HG03280 (cell line): ENCODE measurements around the gene LAIR2.
"Not testable (repeated sequence)": the region's sequence is repeated elsewhere in the genome, so short reads cannot be mapped to it uniquely, and the experiment has no call there.

Source experiments
- ATAC-seq: cut with Tn5 transposase; IDR thresholded peaks from one replicate; pipeline ENCODE4 v1.9.1; 2021; ENCODE audit warnings: mild to moderate bottlenecking, moderate library complexity; ENCODE audit not compliant: unreplicated experiment

The LAIR2 gene

DNA sequence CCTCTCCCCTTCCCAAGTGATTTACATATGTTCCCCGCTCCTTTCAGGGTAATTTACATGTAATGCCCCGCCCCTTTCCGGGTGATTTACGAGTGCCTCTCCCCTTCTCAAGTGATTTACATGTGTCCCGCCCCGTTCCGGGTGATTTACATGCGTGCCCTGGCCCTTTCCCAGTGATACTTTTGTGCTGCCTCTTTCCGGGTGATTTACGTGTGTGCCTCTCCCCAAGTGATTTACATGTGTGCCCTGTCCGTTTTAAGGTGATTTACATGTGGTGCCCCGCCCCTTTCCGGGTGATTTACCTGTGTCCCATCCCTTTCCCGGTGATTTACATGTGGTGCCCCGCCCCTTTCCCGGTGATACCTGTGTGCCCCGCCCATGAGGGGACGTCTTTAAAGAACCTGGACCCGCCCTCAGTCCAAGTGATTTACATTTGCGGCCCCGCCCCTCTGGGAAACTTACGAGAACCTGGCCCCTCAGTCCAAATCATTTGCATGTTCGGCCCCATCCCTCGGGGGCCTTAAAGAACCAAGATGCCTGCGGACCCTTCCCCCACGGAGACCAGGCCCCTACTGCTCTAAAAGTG lies 38.5 kb upstream of the LAIR2 start:
- ATAC-seq: peak; percentile 47

DNA sequence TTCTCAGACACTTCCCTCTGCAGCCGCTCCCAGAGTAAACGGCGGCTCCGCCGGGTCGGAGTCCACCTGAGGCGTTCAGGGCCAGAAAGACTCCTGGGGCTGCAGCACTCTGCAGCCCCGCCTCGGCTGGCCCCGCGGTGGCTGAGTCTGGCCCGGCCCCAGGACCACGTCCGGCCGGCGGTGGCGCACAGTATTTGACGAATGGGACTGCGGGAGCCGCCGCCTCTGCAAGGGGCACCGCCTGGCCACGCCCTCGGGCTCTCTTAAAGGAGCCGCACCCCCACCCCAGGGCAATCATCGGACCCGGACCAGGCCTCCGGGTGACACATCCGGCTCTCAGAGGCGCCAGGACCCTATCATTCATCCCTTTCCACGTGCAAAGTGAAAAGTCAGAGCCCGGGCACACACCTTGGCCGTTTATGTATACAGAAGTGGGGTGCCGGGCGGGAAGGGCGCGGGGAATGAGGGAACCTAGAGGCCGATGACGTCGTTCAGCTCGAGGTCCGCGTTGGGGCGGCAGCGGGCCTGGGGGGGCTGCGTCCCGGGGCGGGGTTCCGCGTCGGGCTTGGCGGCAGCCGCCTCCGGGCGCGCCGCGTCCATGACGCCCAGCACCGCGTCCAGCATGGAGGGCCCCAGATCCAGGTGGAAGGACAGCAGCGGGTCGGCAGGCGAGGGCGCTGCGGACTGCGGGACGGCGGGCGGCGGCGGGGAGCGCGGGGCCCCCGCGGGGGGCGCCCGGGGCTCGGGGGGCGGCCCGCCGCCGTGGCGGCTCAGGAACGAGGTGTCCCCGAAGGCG lies 37.8 kb upstream of the LAIR2 start:
- peak; percentile 47 for ATAC-seq

DNA sequence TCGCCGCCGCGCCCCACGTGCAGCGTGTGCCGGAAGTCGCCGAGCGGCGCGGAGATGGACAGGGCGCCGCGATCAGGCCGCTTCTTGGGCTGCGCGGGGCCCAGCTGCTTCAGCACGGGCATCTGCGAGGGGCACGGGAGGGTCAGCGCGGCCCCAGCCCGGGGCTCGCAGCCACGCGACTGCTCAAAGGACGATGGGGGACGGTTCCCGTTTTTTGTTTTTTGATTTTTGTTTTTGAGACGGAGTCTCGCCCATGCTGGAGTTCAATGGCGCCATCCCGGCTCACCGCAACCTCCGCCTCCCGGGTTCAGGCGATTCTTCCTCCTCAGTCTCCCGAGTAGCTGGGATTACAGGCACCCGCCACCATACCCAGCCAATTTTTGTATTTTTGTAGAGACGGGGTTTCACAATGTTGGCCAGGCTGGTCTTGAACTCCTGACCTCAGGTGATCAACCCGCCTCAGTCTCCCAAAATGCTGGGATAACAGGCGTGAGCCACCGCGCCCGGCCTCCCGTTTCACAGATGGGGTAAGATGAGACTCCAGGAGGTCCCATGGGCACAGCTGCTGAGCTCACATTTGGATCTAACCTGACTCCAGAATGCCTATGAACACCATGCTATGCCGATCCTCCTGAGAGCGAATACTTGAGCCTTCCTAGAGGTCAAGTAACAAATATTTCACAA lies 37.1 kb upstream of the LAIR2 start:
- no peak for ATAC-seq

DNA sequence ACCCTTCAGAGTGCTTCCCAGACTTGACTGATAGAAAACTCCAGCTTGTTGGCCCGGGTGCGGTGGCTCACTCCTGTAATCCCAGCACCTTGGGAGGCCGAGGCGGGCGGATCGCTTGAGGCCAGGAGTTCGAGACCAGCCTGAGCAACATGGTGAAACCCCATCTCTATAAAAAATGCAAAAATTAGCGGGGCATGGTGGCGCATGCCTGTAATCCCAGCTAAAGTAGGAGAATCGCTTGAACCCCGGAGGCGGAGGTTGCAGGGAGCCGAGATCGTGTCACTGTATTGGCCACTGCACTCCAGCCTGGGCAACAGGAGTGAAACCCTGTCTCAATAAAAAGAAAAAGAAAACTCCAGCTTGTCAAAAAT lies 36.5 kb upstream of the LAIR2 start:
- ATAC-seq: not testable (repeated sequence)

DNA sequence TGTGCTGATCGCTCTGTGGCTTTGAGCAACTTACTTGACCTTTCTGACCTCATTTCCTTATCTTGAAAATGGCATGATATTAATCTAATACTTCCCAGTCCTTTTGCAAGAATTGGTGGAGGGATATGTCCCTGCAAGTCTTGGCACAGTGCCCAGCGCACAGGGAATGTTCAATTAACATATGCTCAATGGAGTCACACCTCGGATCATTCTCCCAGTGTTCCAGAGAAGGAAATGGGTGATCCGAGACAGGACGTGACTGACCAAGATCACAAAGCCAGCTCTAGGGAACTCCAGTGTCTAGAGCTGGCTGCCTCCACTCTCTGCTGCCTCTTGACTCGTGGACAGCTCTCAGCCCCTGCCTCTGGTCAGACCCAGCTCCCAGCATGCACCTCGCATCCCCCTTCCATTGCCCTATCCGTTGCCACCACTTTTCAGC lies 33.1 kb upstream of the LAIR2 start:
- no peak for ATAC-seq

DNA sequence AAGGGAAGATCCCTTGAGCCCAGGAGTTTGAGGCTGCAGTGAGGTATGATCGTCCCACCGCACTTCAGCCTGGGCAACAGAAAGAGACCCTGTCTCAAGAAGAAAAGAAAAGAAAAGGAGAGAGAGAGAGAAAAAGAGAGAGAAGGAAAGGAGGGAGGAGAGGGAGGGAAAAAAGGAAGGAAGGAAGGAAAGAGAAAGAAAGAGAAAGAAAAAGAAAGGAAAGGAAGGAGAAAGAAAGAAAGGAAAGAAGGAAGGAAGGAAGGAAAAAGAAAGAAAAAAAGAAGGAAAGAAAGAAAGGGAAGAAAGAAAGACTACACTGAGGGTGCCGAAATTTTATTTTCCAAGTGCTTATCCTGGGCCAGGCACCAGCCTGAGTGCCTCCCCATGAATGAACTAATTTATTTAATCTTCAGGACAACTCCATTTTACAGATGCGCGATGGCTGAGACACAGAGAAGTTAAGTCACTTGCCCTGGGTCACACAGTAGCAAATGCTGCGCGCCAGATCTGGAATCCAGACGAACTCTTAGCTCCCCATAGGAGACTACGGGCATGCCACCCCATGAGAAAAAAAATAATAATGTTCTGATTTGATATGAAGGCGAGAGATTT lies 32.2 kb upstream of the LAIR2 start:
- ATAC-seq: no peak

DNA sequence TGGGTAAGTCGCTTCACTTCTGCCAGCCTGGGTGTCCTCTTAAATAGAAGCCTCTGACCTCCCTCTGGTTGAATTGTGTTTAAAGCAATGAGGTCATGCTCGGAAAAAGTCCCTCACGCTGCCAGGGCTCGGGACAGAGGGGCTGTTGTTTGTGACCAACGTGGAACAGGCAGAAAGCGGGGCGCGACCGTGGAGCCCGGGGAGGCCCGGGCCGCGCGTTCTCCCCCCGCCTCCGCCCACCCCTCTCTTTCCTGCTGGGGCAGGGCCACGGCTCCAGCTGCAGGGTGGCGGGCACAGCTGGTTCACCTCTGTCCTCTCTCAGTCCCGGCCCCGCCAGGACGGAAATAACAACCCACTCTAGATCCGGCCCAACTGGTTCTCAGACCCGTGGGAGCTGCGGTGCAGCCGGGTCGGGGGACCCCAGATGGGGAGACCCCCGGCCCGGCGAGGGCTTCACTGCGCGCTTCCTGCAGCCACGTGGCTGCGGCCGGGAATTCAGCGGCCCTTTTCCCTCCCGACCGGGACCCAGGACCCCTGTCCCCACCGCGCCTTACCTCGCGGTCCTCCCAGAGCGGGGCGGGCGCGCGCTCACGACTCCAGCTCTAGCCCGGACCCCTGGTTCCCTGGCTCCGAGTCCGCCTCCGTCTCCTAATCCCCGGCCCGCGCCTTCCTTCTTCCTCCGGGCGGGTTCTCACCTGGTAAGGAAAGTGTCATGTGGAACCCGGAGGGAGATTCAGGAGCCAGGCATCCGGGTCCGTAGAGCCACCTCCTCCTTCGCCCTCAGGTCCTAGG lies 31.4 kb upstream of the LAIR2 start:
- ATAC-seq: no peak

DNA sequence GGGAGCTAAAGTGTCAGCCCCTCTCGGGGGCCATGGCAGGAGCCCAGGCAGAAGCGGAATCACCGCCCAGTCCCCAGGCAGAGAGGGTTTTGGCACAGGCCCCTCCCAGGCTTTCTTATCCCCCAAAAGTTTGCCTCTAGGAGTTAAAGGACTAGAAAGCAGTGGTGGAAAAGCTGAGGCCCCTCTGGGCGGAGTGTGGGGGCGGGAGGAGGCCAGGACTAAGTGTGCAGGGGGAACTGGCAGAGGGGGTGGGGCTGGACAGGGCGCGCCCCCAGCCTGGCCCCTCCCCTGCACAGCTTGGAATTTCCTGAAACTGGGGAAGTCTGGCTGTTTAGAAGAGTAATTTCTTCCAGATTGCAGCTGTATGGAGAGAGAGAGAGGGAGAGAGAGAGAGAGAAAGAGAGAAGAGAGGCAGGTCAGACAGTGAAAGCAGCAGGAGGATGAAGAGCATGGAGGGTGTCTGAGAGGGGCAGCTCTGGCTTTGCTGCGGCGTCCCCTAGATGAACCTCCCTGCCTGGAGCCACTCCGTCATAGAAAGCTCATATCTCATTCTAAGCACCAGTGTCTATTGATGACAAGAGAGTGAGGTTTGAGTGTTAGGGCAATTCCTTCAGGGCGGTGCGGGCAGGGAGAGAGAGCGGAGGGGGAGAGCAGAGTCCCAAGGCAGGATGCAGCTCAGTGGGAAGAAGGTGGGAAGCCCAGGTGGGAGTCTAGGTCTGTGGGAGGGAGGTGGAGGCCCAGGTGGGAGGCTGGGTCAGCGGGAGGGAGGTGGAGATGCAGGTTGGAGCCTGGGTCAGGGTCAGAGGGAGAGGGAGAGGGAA lies 29.4 kb upstream of the LAIR2 start, which contains the start of gene CDC42EP5:
TSS of gene CDC42EP5 (minus strand) at position 226 of the 821 bp plus-strand sequence. CDS start 7,749 bp downstream, outside the sequence.
- no peak for ATAC-seq

DNA sequence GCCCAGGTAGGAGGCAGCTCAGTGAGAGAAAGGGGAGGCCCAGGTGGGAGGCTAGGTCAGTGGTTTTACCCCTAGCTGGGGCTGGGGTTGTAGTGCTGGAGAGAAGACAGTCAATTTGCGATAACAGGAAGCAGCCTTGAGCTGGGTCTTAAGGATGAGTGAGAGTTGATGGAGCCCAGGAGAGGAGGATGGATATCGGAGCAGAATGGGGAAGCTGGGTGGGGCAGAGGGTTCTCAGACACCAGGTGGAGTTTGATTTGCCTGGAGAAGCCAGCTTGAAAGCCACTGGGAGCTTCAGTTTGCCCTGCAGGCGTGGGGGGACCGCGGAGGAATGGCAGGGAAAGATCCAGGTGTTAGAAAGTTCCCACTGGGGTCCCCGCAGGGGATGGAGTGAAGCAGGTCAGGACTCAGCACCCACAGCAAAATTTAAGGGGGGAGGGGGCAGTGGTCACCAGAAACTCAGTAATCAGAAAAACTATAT lies 28.7 kb upstream of the LAIR2 start:
- ATAC-seq: no peak

DNA sequence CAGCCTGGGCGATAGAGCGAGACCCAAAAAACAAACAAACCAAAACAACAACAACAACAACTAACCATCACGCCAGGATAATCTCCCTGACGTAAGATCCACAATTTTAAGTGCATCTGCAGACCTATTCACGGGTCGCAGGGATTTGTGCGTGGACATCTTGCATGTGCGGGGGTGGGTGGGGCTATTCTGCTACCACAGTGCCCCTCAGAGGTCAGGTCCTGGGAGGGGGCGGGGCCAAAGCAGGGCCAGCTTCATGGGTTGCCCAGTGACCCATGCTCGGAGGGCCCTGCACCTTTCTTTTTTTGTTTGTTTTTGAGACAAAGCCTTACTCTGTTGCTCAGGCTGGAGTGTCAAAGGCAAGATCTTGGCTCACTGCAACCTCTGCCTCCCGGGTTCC lies 26.9 kb upstream of the LAIR2 start:
- no peak for ATAC-seq

DNA sequence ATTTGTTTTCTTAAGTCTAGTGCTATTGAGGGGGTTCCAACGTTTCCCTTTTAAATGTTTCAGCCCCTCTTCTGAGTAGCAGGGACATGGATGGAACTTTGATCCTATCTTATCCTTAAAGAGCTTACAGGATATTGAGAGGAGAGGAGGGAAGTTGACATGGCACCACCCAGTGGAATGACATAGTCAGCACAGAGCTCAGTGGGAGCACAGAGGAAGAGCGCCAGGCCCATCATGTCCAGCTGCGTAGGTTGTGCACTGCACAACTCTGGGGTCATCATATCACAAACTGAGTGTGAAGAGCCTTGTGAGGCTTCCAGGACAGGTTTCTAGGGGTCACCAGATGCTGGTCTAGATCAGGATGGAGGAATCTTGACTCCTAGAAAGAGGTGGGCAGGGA lies 25.0 kb upstream of the LAIR2 start:
- no peak for ATAC-seq

DNA sequence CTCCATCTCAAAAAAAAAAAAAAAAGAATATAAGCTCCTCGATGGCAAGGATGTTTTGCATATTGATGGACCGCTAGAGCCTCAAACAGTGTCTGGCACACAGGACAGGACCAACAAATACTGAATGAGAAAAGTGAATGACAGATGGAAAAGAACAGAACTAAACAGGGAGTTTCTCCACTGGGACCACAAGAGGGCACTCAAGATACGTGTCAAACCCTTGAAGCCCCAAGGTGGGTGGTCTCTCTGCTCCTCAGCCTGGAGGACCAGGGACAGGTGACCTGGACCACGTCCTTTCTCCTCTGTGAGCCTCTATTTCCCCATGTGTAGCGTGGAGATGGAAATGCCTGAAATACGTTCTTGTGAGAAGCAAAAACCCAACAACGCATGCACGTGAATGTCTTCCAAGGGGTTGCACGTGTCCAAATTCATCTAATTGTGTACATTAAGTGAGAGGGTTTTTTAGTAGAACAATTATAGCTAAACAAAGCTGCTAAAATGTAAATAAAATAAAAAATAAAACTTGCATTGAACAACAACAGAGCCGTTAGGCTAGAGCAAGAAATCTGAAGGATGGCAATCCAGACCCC lies 23.9 kb upstream of the LAIR2 start:
- ATAC-seq: no peak

DNA sequence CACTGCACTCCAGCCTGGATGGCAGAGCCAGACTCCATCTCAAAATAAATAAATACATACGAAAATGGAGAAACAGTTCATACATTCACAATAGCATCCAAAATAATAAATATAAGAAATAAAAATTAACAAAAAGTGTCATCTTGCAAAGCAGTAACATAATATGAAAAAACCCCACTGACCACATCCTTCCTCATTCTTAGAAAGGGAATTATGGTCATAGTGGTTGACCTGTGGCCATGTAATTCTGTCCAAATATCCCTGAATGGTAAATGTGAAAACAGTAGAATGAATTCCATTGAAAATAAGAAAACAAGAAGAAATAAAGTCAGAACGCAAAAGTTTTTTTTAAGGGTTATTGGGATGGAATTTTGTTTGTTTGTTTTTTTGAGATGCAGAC lies 22.6 kb upstream of the LAIR2 start:
- ATAC-seq: no peak

DNA sequence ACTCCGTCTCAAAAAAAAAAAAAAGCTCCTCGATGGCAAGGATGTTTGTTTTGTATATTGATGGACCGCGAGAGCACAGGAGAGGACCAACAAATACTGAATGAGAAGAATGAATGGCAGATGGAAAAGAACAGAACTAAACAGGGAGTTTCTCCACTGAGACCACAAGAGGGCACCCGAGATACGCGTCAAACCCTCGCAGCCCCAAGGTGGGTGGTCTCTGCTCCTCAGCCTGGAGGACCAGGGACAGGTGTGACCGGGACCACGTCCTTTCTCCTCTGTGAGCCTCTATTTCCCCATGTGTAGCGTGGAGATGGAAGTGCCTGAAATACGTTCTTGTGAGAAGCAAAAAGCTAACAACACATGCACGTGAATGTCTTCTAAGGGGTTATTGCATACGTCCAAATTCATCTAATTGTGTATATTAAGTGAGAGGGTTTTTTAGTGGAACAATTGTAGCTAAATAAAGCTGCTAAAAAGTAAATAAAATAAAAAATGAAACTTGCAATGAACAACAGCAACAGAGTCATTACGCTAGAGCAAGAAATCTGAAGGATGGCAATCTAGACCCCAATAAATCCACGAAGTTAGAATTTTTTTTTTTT lies 21.2 kb upstream of the LAIR2 start:
- ATAC-seq: no peak

DNA sequence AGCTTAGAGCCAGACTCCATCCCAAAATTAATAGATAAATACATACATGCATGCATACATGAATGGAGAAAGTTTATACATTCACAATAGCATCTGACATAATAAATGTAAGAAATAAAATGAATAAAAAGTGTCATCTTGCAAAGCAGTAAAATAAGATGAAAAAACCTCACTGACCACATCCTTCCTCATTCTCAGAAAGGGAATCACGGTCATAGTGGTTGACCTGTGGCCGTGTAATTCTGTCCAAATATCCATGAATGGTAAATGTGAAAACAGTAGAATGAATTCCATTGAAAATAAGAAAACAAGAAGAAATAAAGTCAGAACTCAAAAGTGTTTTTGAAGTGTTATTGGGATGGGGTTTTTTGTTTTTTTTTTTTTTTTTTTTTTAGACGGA lies 19.7 kb upstream of the LAIR2 start:
- no peak for ATAC-seq

DNA sequence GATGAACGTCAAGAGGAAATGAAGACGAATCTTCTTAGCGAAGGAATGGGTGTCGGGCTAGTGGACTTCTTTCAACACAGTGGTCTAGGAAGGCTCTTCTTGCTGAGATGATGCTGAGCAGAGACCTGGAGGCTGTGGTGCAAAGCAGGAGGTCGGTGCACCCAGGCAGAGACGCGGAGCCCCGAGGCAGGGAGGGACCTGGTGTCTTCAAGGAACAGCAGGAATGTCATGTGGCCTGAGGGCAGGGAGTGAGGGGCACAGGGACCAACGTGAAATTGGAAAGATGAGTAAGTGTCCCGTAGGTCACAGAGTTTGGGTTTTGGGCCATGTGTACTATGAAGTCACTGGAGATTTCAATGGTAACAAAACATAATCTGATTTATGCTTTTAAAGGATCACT lies 18.2 kb upstream of the LAIR2 start:
- ATAC-seq: no peak

DNA sequence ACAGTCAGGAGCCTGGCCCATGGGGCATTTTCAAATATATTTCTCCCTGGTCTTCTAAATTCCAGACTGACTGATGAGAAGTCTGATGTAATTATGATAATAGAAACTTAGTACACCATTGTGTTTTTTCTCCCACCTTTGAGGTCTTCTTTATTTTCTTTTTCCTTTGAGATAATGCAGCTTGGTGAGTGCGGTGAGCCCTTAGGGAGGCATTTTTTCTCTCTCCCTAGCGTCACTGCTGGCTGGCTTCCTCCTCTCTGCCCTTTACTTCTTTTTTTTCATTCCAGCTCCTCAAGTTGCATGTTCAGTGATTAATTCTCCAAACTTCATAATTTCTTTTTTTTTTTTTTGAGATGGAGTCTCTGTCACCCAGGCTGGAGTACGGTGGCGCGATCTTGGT lies 16.8 kb upstream of the LAIR2 start:
- no peak for ATAC-seq

DNA sequence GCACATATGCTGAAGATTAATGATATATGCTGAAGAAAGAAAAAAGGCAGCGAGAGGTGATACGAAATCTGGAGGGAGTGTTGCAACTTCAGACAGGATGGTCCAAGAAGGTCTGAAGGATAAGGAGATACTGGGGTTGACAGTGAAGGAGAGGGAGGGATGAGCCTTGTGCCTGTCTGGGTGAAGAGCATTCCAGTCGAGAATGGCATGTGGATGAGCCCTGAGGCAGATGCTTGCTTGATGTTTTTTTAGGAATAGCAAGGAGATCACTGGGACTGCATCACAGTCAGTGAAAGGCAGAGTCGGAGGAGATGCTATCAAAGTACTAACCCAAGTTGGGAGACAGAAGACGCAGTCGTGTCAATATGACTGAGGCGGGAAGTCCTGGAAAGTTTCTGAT lies 13.3 kb upstream of the LAIR2 start:
- ATAC-seq: no peak

DNA sequence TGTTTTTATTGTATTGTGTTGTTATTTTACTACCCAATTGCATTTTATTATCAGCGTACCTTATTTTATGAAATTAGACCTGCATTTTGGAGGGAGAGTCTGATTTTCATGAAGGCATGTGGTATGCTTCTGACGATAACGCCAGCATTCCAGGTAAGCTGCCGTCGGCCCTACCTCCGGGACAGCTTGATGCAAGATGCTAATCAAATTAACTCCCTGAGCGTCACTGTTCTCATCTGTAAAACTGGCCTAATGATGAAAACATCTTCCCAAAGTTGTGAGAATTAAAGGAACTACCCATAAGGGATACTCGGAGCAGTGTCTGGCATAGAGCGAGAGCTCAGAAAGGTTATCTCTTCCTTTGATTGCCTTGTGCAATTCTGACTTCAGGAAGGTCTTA lies 12.9 kb upstream of the LAIR2 start:
- no peak for ATAC-seq
